GM12878 (cell line): ENCODE data around the gene HMMR. TPM values are rescaled to one million over a fixed set of nuclear protein-coding genes. Genes with fewer than 3 reads are reported as not detected.

ENCODE experiments used
- ATAC-seq: fragments of 200-7000 bp; cut with Tn5 transposase; 3 replicates; pipeline ENCODE4 v1.9.1; 2020; ENCODE audit warnings: mild to moderate bottlenecking, moderate library complexity
- BruUV-seq: library from RNA; stranded (reverse); fragments of 400-500 nt; replicated peaks from 2 replicates; lab custom pipeline; 2021; lab: Mats Ljungman, UMichigan
- CTCF ChIA-PET: fragments of 300-600 bp; sonication (Branson Sonifier 250); formaldehyde crosslinking; extraction: SDS; loops from one replicate; lab custom pipeline; 2021; ENCODE audit warnings: inconsistent platforms; lab: Yijun Ruan, JAX
- POLR2A ChIA-PET: fragments of 350-600 bp; formaldehyde crosslinking; extraction: SDS; loops from one replicate; lab custom pipeline; 2021; ENCODE audit warnings: inconsistent platforms; lab: Charles Lee
- RAD21 ChIA-PET: fragments of 300-600 bp; sonication (Branson Sonifier 250); formaldehyde crosslinking; loops from one replicate; lab custom pipeline; 2023; ENCODE audit warnings: antibody characterized with exemption; ENCODE audit not compliant: unreplicated experiment; lab: Charles Lee
- SMC1A ChIA-PET: fragments of 300-600 bp; sonication (Branson Sonifier 250); formaldehyde crosslinking; loops from one replicate; lab custom pipeline; 2023; ENCODE audit not compliant: unreplicated experiment, uncharacterized antibody; lab: Charles Lee
- DNase-seq: peaks from one replicate; pipeline ENCODE4 v3.0.0-alpha.2; 2011; ENCODE audit warnings: low read depth, low spot score
- FAIRE-seq: peaks from 3 replicates; lab custom pipeline; 2011; peaks lifted over from hg19 to GRCh38; lab: Jason Lieb, UNC
- H2AFZ ChIP-seq: 2 replicates; pipeline ENCODE4 v1.6.0; 2011; ENCODE audit warnings: low read depth, low read length, control low read depth; ENCODE audit not compliant: control insufficient read depth
- H3K27ac ChIP-seq: 2 replicates; pipeline ENCODE4 v1.5.1; 2011; ENCODE audit warnings: control low read depth; ENCODE audit not compliant: control insufficient read depth, insufficient read depth
- H3K27me3 ChIP-seq, 2 experiments: replicated peaks in 1 of 2; 2 replicates each; pipeline versions ENCODE4 v1.6.0 to v1.6.1; 2011; ENCODE audit warnings: low read length in 1 of 2; ENCODE audit not compliant: control insufficient read depth in 2 of 2, insufficient read depth in 2 of 2
- H3K36me3 ChIP-seq, 2 experiments: 2 replicates each; pipeline ENCODE4 v1.5.1; 2011; ENCODE audit warnings: low read length in 1 of 2; ENCODE audit not compliant: control insufficient read depth in 2 of 2, insufficient read depth in 2 of 2
- H3K4me1 ChIP-seq: 2 replicates; pipeline ENCODE4 v1.6.1; 2011; ENCODE audit warnings: mild to moderate bottlenecking, low read length, moderate library complexity, mixed read lengths; ENCODE audit not compliant: control insufficient read depth, insufficient read depth
- H3K4me2 ChIP-seq: 2 replicates; pipeline ENCODE4 v1.6.0; 2011; ENCODE audit warnings: control low read depth; ENCODE audit not compliant: control insufficient read depth, insufficient read depth
- H3K4me3 ChIP-seq: fragments of 200-600 bp; sonication (generic); 2 replicates; pipeline ENCODE4 v1.5.1; 2016
- H3K79me2 ChIP-seq: 2 replicates; pipeline ENCODE4 v1.6.0; 2011; ENCODE audit warnings: low read length; ENCODE audit not compliant: control insufficient read depth, insufficient read depth
- H3K9ac ChIP-seq: 2 replicates; pipeline ENCODE4 v1.8.0; 2011; ENCODE audit warnings: low read length, control low read depth, mixed read lengths; ENCODE audit not compliant: control insufficient read depth, insufficient read depth
- H3K9me3 ChIP-seq: replicated peaks from 3 replicates; pipeline ENCODE4 v1.5.1; 2011; ENCODE audit warnings: mild to moderate bottlenecking, low read length; ENCODE audit not compliant: control insufficient read depth, insufficient read depth
- H4K20me1 ChIP-seq: 2 replicates; pipeline ENCODE4 v1.6.0; 2011; ENCODE audit not compliant: control insufficient read depth, insufficient read depth
- ATF3 ChIP-seq: IDR thresholded peaks from 2 replicates; pipeline ENCODE4 v1.6.1; 2011; ENCODE audit warnings: low read depth, mild to moderate bottlenecking, low read length, moderate library complexity, borderline replicate concordance; ENCODE audit errors: extremely low read depth
- BHLHE40 ChIP-seq, 2 experiments: fragments of 450-650 bp in 1 of 2; IDR thresholded peaks; 2 replicates each; pipeline ENCODE4 v1.6.1; 2011 to 2017; ENCODE audit warnings: low read depth in 2 of 2, borderline replicate concordance in 1 of 2, improper control_type of control experiment in 1 of 2, low read length in 1 of 2, mild to moderate bottlenecking in 1 of 2
- DPF2 ChIP-seq: fragments of 450-650 bp; IDR thresholded peaks from 2 replicates; pipeline ENCODE4 v1.6.1; 2017; ENCODE audit warnings: mild to moderate bottlenecking
- EP300 ChIP-seq, 2 experiments: fragments of 150-350 bp in 1 of 2; IDR thresholded peaks; 2 replicates each; pipeline ENCODE4 v1.6.1; 2011 to 2012; ENCODE audit warnings: low read depth in 2 of 2, low read length in 2 of 2, borderline replicate concordance in 1 of 2, improper control_type of control experiment in 1 of 2, inconsistent platforms in 1 of 2; ENCODE audit not compliant: control insufficient read depth in 1 of 2
- IRF5 ChIP-seq: fragments of 450-650 bp; IDR thresholded peaks from 2 replicates; pipeline ENCODE4 v1.6.1; 2017; ENCODE audit warnings: borderline replicate concordance
- JUND ChIP-seq: IDR thresholded peaks from 2 replicates; pipeline ENCODE4 v1.6.1; 2012; ENCODE audit warnings: low read depth, mild to moderate bottlenecking, low read length, improper control_type of control experiment, moderate library complexity
- KAT2A ChIP-seq: conservative IDR thresholded peaks from 2 replicates; pipeline ENCODE4 v1.6.1; 2011; ENCODE audit warnings: low read depth, low read length; ENCODE audit not compliant: control insufficient read depth
- NR2C2 ChIP-seq: IDR thresholded peaks from 2 replicates; pipeline ENCODE4 v1.6.1; 2011; ENCODE audit warnings: borderline replicate concordance, low read depth; ENCODE audit not compliant: control insufficient read depth, insufficient read length
- PKNOX1 ChIP-seq: fragments of 450-650 bp; IDR thresholded peaks from 2 replicates; pipeline ENCODE4 v1.6.1; 2016; ENCODE audit warnings: mild to moderate bottlenecking
- SMAD1 ChIP-seq: fragments of 450-650 bp; IDR thresholded peaks from 2 replicates; pipeline ENCODE4 v1.6.1; 2018; ENCODE audit warnings: mild to moderate bottlenecking, low read depth; ENCODE audit not compliant: partially characterized antibody
- SREBF2 ChIP-seq: IDR thresholded peaks from 2 replicates; pipeline ENCODE4 v1.6.1; 2012; ENCODE audit warnings: mild to moderate bottlenecking, low read length
- WGBS: methylation state at CpG from one replicate; pipeline ENCODE4 v1.1.6; 2016; ENCODE audit warnings: low lambda C conversion rate; ENCODE audit not compliant: insufficient replicate concordance, insufficient coverage; ENCODE audit errors: missing lambda C conversion rate; 5-methylcytosine and 5-hydroxymethylcytosine counted together
- in situ Hi-C: fragments of 300-500 bp; cut with MboI; formaldehyde crosslinking; loops from 9 replicates; pipeline ENCODE4 v1.14.3; 2018; ENCODE audit warnings: mixed read lengths
- intact Hi-C: fragments of 100-400 bp; cut with micrococcal nuclease; formaldehyde crosslinking; loops from one replicate; pipeline ENCODE4 v1.14.2; 2022; ENCODE audit not compliant: unreplicated experiment
- polyA plus RNA-seq, 11 experiments: library from polyadenylated mRNA; depleted of rRNA in 4 of 11; unstranded in 6 of 11; stranded (reverse) in 5 of 11; fragments of >200 nt; fragmentation: Nextera tagmentation in 4 of 11; fragmentation: Illumina TruSeq in 1 of 11; extraction: Ambion mirVana in 4 of 11; extraction: Trizol in 1 of 11; gene quantifications; 1 replicate in 1 of 11; 2 replicates in 10 of 11; pipeline versions ENCODE4 v1.2.1 to v1.2.3, GENCODE V29; 2011 to 2016; ENCODE audit warnings: inconsistent platforms in 2 of 11, missing spikeins in 2 of 11, low read depth in 1 of 11
- total RNA-seq, 4 experiments: library from RNA; depleted of rRNA in 3 of 4; stranded (reverse); fragments of >200 nt in 3 of 4; fragmentation: Illumina TruSeq in 1 of 4; extraction: Trizol in 1 of 4; gene quantifications; 2 replicates each; pipeline versions ENCODE4 v1.2.1 to v1.2.3, GENCODE V29; 2013 to 2021

The HMMR gene
- total and polyA plus RNA-seq, 10 of the 15 experiments (the other 5 are each of a cell fraction or from before 2014, with no cell fraction given), result 44.1 to 122 (median 64.2) TPM

- CTCF ChIA-PET, result interaction anchor here (0.7 kb wide), 1 partner anchor 49 kb away, joined by 4 read pairs; no protein-coding TSS in a partner anchor
- POLR2A ChIA-PET, result no interaction called here
- DNase-seq (no peak), FAIRE-seq (no peak), ATAC-seq (no peak)
- H3K4me2 ChIP-seq, result no peak overlapping the region
- no peak overlapping the region for H3K4me3 ChIP-seq
- in situ Hi-C loops (no loop called here), intact Hi-C loops (no loop called here)
- no peak overlapping the region for H3K27ac ChIP-seq
- 41% methylated on average over 5 of the region's 5 CpGs for WGBS
- H3K79me2 ChIP-seq, result no peaks in the 10 kb centered on the region
- SMC1A ChIA-PET, result interaction anchor here (1.0 kb wide), 1 partner anchor 16 kb away, joined by 3 read pairs; no protein-coding TSS in a partner anchor
- no peak overlapping the region for H2AFZ ChIP-seq
- TF ChIP-seq IRF5 (no peak), JUND (no peak), NR2C2 (no peak)
- no peaks in the 10 kb centered on the region for H3K36me3 ChIP-seq
- H3K27me3 ChIP-seq, result no peaks in the 10 kb centered on the region
- RAD21 ChIA-PET, result no interaction called here
- H4K20me1 ChIP-seq, result no peaks in the 10 kb centered on the region
- no peak overlapping the region for H3K9ac ChIP-seq
- no TSS peak for BruUV-seq
- no peaks in the 10 kb centered on the region for H3K9me3 ChIP-seq
- H3K4me1 ChIP-seq, result no peaks in the 10 kb centered on the region
Measured at GRCh38 chr5:163532171-163533084, 72.0 kb downstream of the HMMR start.

GRCh38 chr5:163533223-163533622 is 72.8 kb downstream of the HMMR start:
- H2AFZ ChIP-seq, result no peak overlapping the region
- ATAC-seq (no peak), FAIRE-seq (no peak), DNase-seq (no peak)
- no peaks in the 10 kb centered on the region for H3K4me1 ChIP-seq
- ChIA-PET SMC1A (interaction anchor here (1.0 kb wide), 1 partner anchor 17 kb away, joined by 3 read pairs; no protein-coding TSS in a partner anchor), RAD21 (no interaction called here), CTCF (no interaction called here), POLR2A (no interaction called here)
- no peaks in the 10 kb centered on the region for H3K9me3 ChIP-seq
- no peak overlapping the region for H3K4me3 ChIP-seq
- no peak overlapping the region for H3K9ac ChIP-seq
- BruUV-seq, result no TSS peak
- no peaks in the 10 kb centered on the region for H3K79me2 ChIP-seq
- WGBS, result 84% methylated on average over 2 of the region's 2 CpGs
- H3K27me3 ChIP-seq, result no peaks in the 10 kb centered on the region
- no peaks in the 10 kb centered on the region for H4K20me1 ChIP-seq
- H3K4me2 ChIP-seq, result no peak overlapping the region
- intact Hi-C loops, result no loop called here
- H3K36me3 ChIP-seq, result no peaks in the 10 kb centered on the region
- no peak overlapping the region for H3K27ac ChIP-seq
- in situ Hi-C loops, result no loop called here
- TF ChIP-seq SREBF2, result no peak
- no peak for TF ChIP-seq ATF3
- TF ChIP-seq SMAD1, result no peak
- TF ChIP-seq BHLHE40 (IDR thresholded peaks at IDR 0.05; ENCODE audit: borderline replicate concordance in 1 of 2, low read depth in 2 of 2, low read length in 1 of 2), result no peak
- TF ChIP-seq PKNOX1, result no peak
- no peak for TF ChIP-seq DPF2
- TF ChIP-seq EP300 (IDR thresholded peaks at IDR 0.05; ENCODE audit: borderline replicate concordance in 1 of 2, control insufficient read depth in 1 of 2, low read depth in 2 of 2, low read length in 2 of 2), result no peak
- no peak for TF ChIP-seq KAT2A
